OCI-LY7 (cell line): Measurements from ENCODE around the gene HSPA5. TPM values are rescaled to one million over a fixed set of nuclear protein-coding genes. Genes with fewer than 3 reads are reported as not detected.
A peak's percentile ranks its signal among the peaks of the same experiment; 100 is the strongest.

Source experiments
- BruUV-seq: library from RNA; stranded (reverse); fragments of 400-500 nt; replicated peaks from 2 replicates; lab custom pipeline; 2021; lab: Mats Ljungman, UMichigan
- CTCF ChIA-PET: fragments of 300-600 bp; sonication (Branson Sonifier 250); formaldehyde crosslinking; loops from one replicate; lab custom pipeline; 2022; ENCODE audit warnings: antibody characterized with exemption; ENCODE audit not compliant: unreplicated experiment; lab: Charles Lee
- POLR2A ChIA-PET: fragments of 300-600 bp; sonication (Branson Sonifier 250); formaldehyde crosslinking; loops from one replicate; lab custom pipeline; 2022; ENCODE audit warnings: antibody characterized with exemption; lab: Charles Lee
- DNase-seq: peaks from one replicate; pipeline ENCODE4 v3.0.0-alpha.2; 2015; ENCODE audit warnings: low spot score
- H2AFZ ChIP-seq: fragments of 200-600 bp; sonication (generic), shearing (Covaris generic); 2 replicates; pipeline ENCODE4 v1.6.1; 2014; ENCODE audit warnings: mild to moderate bottlenecking, antibody characterized with exemption, low read length, moderate library complexity
- H3K27ac ChIP-seq: fragments of 200-600 bp; sonication (generic); 2 replicates; pipeline ENCODE4 v1.5.1; 2014; ENCODE audit warnings: mixed run types, low read depth, mild to moderate bottlenecking, moderate library complexity, low read length, inconsistent platforms; ENCODE audit not compliant: poor library complexity, severe bottlenecking
- H3K36me3 ChIP-seq: fragments of 200-600 bp; sonication (generic); 2 replicates; pipeline ENCODE4 v1.6.1; 2014; ENCODE audit warnings: mild to moderate bottlenecking, antibody characterized with exemption, low read length, moderate library complexity, mixed read lengths; ENCODE audit not compliant: insufficient read depth
- H3K4me1 ChIP-seq: fragments of 200-600 bp; sonication (generic); 2 replicates; pipeline ENCODE4 v1.5.1; 2014; ENCODE audit warnings: mild to moderate bottlenecking, low read length; ENCODE audit not compliant: insufficient read depth, poor library complexity, severe bottlenecking
- H3K4me2 ChIP-seq: fragments of 200-600 bp; sonication (generic); 2 replicates; pipeline ENCODE4 v1.6.1; 2014; ENCODE audit warnings: mild to moderate bottlenecking, low read length
- H3K4me3 ChIP-seq: fragments of 200-600 bp; sonication (generic); 2 replicates; pipeline ENCODE4 v1.5.1; 2014; ENCODE audit warnings: mild to moderate bottlenecking, low read depth, low read length; ENCODE audit not compliant: poor library complexity, severe bottlenecking
- H3K79me2 ChIP-seq: fragments of 200-600 bp; sonication (generic); 2 replicates; pipeline ENCODE4 v1.6.1; 2016; ENCODE audit warnings: low read depth, mild to moderate bottlenecking, low read length, moderate library complexity, mixed read lengths; ENCODE audit not compliant: insufficient read depth
- H3K9me2 ChIP-seq: fragments of 200-600 bp; sonication (generic); 2 replicates; pipeline ENCODE4 v1.6.1; 2016; ENCODE audit warnings: mild to moderate bottlenecking, low read length, mixed read lengths; ENCODE audit not compliant: insufficient read depth
- H3K9me3 ChIP-seq: fragments of 200-600 bp; sonication (generic); 2 replicates; pipeline ENCODE4 v1.6.1; 2014; ENCODE audit warnings: mild to moderate bottlenecking, mixed run types, low read length, mixed read lengths
- H4K20me1 ChIP-seq: fragments of 200-600 bp; sonication (generic); 2 replicates; pipeline ENCODE4 v1.6.1; 2014; ENCODE audit warnings: mild to moderate bottlenecking, antibody characterized with exemption, low read length, moderate library complexity, mixed read lengths; ENCODE audit not compliant: insufficient read depth
- CTCF ChIP-seq: fragments of 200-600 bp; sonication (generic); conservative IDR thresholded peaks from 2 replicates; pipeline ENCODE4 v1.5.1; 2014; ENCODE audit warnings: mild to moderate bottlenecking, antibody characterized with exemption, low read length, moderate library complexity, mixed read lengths
- EZH2phosphoT487 ChIP-seq: fragments of 200-600 bp; sonication (generic); IDR thresholded peaks from 2 replicates; pipeline ENCODE4 v1.6.1; 2018; ENCODE audit warnings: low read depth, borderline replicate concordance, mild to moderate bottlenecking, mixed run types, antibody characterized with exemption, low read length, moderate library complexity, mixed read lengths
- intact Hi-C: fragments of 100-400 bp; cut with micrococcal nuclease; formaldehyde crosslinking; loops from one replicate; pipeline ENCODE4 v1.10.0; 2022; ENCODE audit not compliant: unreplicated experiment
- total RNA-seq, 2 experiments: library from RNA; depleted of rRNA in 1 of 2; stranded (reverse); fragments of >200 nt in 1 of 2; shearing (Covaris generic) in 1 of 2; gene quantifications; 2 replicates each; pipeline ENCODE4 v1.2.3, GENCODE V29; 2014 to 2022

HSPA5 gene
- total RNA-seq, 2 experiments from 2014 or later = 52.1 to 150 TPM

- peak overlapping the region; percentile 81 for H3K4me2 ChIP-seq
- H4K20me1 ChIP-seq = peaks cover 5% of the 10 kb centered on the region; the same call in 1 of the 2 replicates
- peak overlapping the region; percentile 96 for H3K4me3 ChIP-seq
- H3K27ac ChIP-seq = peak overlapping the region; percentile 74
- H3K9me3 ChIP-seq = no peaks in the 10 kb centered on the region
- TSS peak; percentile 98 for BruUV-seq
- intact Hi-C loops = no loop called here
- H3K79me2 ChIP-seq = peaks cover 57% of the 10 kb centered on the region
- ChIA-PET POLR2A (interaction anchor here (0.6 to 1.6 kb wide), 6 partner anchors 10 to 431 kb away, joined by 3 to 6 read pairs (median 3); partner anchors contain the start of gene HSPA5), CTCF (no interaction called here)
- no peaks in the 10 kb centered on the region for H3K9me2 ChIP-seq
- peak; percentile 35 for DNase-seq
- H2AFZ ChIP-seq = peak overlapping the region; percentile 82
- H3K4me1 ChIP-seq = peaks cover 56% of the 10 kb centered on the region
- peaks cover 6% of the 10 kb centered on the region; the same call in 1 of the 2 replicates for H3K36me3 ChIP-seq
- no peak for TF ChIP-seq CTCF
- TF ChIP-seq EZH2phosphoT487 = no peak
Observed at GRCh38 chr9:125190361-125190801, 50.8 kb downstream of the HSPA5 start.

- Histone ChIP-seq H3K9me2 (no peaks in the 10 kb centered on the region), H3K79me2 (peaks cover 63% of the 10 kb centered on the region), H3K36me3 (peaks cover 6% of the 10 kb centered on the region; the same call in 1 of the 2 replicates), H3K27ac (peak within 1 kb of the TSS; percentile 74), H3K4me2 (peak within 1 kb of the TSS; percentile 81), H4K20me1 (peaks cover 5% of the 10 kb centered on the region; the same call in 1 of the 2 replicates), H3K4me1 (peaks cover 48% of the 10 kb centered on the region), H2AFZ (peak within 1 kb of the TSS; percentile 82), H3K4me3 (peak within 1 kb of the TSS; percentile 96), H3K9me3 (no peaks in the 10 kb centered on the region)
- CTCF ChIA-PET = interaction anchor here (0.6 kb wide), 1 partner anchor 95 kb away, joined by 3 read pairs; no protein-coding TSS in a partner anchor
- peak; percentile 95 for DNase-seq
- intact Hi-C loops = loop anchor here (1.0 kb wide), 1 partner anchor 52 kb away; the partner anchor contains the start of gene HSPA5
- peak; percentile 76 for TF ChIP-seq CTCF
- TF ChIP-seq EZH2phosphoT487 = no peak
- POLR2A ChIA-PET = interaction anchor here (0.9 to 1.2 kb wide), 2 partner anchors 11 to 13 kb away, joined by 3 read pairs; no protein-coding TSS in a partner anchor
- BruUV-seq = no TSS peak
Observed at GRCh38 chr9:125189361-125190289, 51.5 kb downstream of the HSPA5 start, which contains the start of gene PPP6C. Gene PPP6C, minus strand, starts transcription at chr9:125189803. Its CDS starts 85 bp downstream, at chr9:125189718.
